DMS114 treated with DMSO at 0.1 percent for 48 hours (cell line): Measurements from ENCODE around the gene TMEM63A.
"Not testable (repeated sequence)": the region's sequence is repeated elsewhere in the genome, so short reads cannot be mapped to it uniquely, and the experiment has no call there.

Source experiments
- DNase-seq: peaks from one replicate; lab custom pipeline; 2025; ENCODE audit not compliant: unreplicated experiment; lab: John Stamatoyannopoulos, UW

The TMEM63A gene

GRCh38 chr1:225909477-225909876, 27.3 kb upstream of the TMEM63A start:
- no peak for DNase-seq

GRCh38 chr1:225908773-225909172, 26.6 kb upstream of the TMEM63A start:
- DNase-seq = no peak

- no peak for DNase-seq
Measured at GRCh38 chr1:225908013-225908640, 25.9 kb upstream of the TMEM63A start.

GRCh38 chr1:225907341-225907740, 25.2 kb upstream of the TMEM63A start:
- no peak for DNase-seq

- DNase-seq = no peak
Measured at GRCh38 chr1:225906467-225906866, 24.3 kb upstream of the TMEM63A start.

- no peak for DNase-seq
Measured at GRCh38 chr1:225903623-225904022, 21.4 kb upstream of the TMEM63A start.

- no peak for DNase-seq
Measured at GRCh38 chr1:225899044-225899925, 17.1 kb upstream of the TMEM63A start.

GRCh38 chr1:225897595-225898514, 15.7 kb upstream of the TMEM63A start:
- no peak for DNase-seq

- no peak for DNase-seq
Measured at GRCh38 chr1:225896937-225897549, 14.9 kb upstream of the TMEM63A start.

- DNase-seq = no peak
Measured at GRCh38 chr1:225896494-225896893, 14.3 kb upstream of the TMEM63A start.

GRCh38 chr1:225892307-225892706, 10.1 kb upstream of the TMEM63A start:
- DNase-seq = no peak

GRCh38 chr1:225891229-225891972, 9.2 kb upstream of the TMEM63A start:
- DNase-seq = no peak

- DNase-seq = no peak
Measured at GRCh38 chr1:225890346-225891228, 8.4 kb upstream of the TMEM63A start.

- no peak for DNase-seq
Measured at GRCh38 chr1:225889743-225890142, 7.6 kb upstream of the TMEM63A start.

GRCh38 chr1:225888898-225889601, 6.9 kb upstream of the TMEM63A start, which contains the start of gene LEFTY1:
Gene LEFTY1 (minus strand): TSS chr1:225889146. CDS start chr1:225889066, 80 bp downstream.
- no peak for DNase-seq

- DNase-seq = no peak
Measured at GRCh38 chr1:225888289-225888897, 6.2 kb upstream of the TMEM63A start.

GRCh38 chr1:225887554-225888288, 5.5 kb upstream of the TMEM63A start:
- DNase-seq = not testable (repeated sequence)

GRCh38 chr1:225887030-225887314, 4.8 kb upstream of the TMEM63A start:
- DNase-seq = no peak
